ENCODE measurements around the gene UBAC1.

GRCh38 chr9:135949501-135950134, 11.6 kb downstream of the UBAC1 start:
- TF ChIP-seq CTCF (IDR thresholded peaks at IDR 0.05) (no peak), POLR2A (IDR thresholded peaks at IDR 0.05) (no peak), POLR2AphosphoS5 (IDR thresholded peaks at IDR 0.05; ENCODE audit: insufficient read depth in 1 of 2, low read depth in 1 of 2) (no peak)

Data from vagina (tissue), 2 donors.